Epithelial cell of proximal tubule (primary cell): ENCODE data around the gene CXCL14. TPM values are rescaled to one million over a fixed set of nuclear protein-coding genes. Genes with fewer than 3 reads are reported as not detected.

ENCODE experiments used
- DNase-seq: peaks from one replicate; pipeline ENCODE4 v3.0.0-alpha.2; 2011; ENCODE audit warnings: low read depth
- H3K4me3 ChIP-seq: 2 replicates; pipeline ENCODE4 v1.5.1; 2011; ENCODE audit warnings: low read depth, mild to moderate bottlenecking, low read length
- CTCF ChIP-seq: conservative IDR thresholded peaks from 2 replicates; pipeline ENCODE4 v1.5.1; 2012; ENCODE audit warnings: low read depth, mild to moderate bottlenecking, low read length
- total RNA-seq: library from RNA; depleted of rRNA; stranded (reverse); fragments of >200 nt; gene quantifications from 2 replicates; pipeline ENCODE4 v1.2.3, GENCODE V29; 2015

Gene CXCL14
- total RNA-seq, 1 donor from 2014 or later = 0.06 TPM

DNA sequence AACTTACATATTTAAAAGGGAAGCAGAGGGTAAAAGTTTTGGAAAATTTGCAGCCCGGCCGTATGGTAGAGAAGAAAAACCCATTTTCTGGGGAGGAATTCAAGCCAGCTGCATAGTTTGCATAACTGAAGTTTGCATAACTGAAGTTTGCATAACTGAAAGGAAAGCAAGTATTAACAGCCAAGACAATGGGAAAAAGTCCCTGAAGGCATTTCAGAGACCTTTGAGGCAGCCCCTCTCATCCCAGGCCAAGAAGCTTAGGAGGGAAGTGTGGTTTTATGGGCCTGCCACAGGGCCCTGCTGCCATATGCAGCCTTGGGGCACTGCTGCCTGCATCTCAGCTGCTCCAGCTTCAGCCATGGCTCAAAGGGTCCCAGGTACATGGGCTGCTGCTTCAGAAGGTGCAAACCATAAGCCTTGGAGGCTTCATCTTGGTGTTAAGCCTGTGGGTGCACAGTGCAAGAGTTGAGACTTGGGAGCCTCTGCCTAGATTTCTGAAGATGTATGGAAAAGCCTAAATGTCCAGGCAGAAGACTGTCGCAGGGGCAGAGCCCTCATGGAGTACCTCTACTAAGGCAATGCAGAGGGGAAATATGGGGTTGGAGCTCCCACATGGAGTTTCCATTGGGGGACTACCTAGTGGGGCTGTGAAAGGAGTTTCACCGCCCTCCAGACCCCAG lies 36.9 kb upstream of the CXCL14 start:
- no peak for DNase-seq
- TF ChIP-seq CTCF = no peak
- H3K4me3 ChIP-seq = no peak overlapping the region

DNA sequence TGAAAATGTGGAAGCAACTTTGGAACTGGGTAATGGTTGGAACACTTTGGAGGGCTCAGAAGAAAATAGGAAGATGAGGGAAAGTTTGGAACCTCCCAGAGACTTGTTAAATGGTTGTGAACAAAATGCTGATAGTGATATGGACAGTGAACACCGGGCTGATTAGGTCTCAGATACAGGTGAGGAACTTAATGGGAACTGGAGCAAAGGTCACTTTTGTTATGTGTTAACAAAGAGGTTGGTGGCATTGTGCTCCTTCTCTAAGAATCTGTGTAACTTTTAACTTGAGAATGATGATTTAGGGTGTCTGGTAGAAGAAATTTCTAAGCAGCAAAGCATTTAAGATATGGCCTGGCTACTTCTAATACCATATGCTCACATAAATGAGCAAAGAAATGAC lies 36.4 kb upstream of the CXCL14 start:
- TF ChIP-seq CTCF = no peak
- no peak overlapping the region for H3K4me3 ChIP-seq
- no peak for DNase-seq

DNA sequence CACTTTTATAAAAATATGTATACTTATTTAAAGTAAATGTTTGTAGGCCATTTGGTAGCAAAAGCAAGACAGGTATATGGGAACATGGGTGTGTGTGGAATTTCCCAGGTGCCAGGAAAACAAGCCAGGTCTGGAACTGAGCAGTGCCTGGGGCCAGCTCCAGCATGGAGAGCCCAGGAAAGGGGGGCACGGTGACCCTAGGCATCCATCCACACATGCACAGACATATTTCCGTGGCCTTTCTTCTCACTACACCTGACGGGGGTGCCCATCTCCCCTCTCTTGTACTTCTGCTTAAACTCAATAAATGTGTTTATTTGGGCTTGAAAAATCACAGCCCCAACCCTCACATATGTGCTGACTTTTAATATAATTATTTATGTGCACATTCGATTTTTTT lies 31.2 kb upstream of the CXCL14 start:
- no peak for TF ChIP-seq CTCF
- no peak for DNase-seq
- H3K4me3 ChIP-seq = no peak overlapping the region

- no peak for TF ChIP-seq CTCF
- H3K4me3 ChIP-seq = no peak overlapping the region
- DNase-seq = peak; percentile 33
Measured at GRCh38 chr5:135608761-135609443, 30.1 kb upstream of the CXCL14 start.

DNA sequence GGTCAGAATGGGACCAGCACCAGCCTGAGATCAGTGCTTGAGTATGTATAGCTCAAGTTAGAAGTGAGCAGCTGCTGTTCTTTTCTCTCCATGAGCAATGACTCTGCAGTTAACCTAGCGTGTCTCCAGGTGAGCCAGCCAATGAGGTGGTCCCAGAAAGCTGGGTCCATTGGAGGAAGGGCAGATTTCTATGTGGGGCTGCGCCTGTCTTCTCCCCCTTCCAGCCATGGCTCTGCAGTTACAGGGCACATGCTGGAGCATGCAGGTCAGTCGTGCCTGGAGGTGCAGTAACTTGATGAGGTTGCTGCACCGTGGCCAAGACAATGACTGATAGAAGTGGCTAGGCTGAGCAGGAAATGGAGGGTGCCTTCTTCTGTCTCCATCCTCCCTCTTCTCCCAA lies 29.6 kb upstream of the CXCL14 start:
- TF ChIP-seq CTCF = no peak
- H3K4me3 ChIP-seq = no peak overlapping the region
- DNase-seq = no peak

GRCh38 chr5:135606431-135606830 lies 27.6 kb upstream of the CXCL14 start:
- DNase-seq = no peak
- no peak for TF ChIP-seq CTCF
- no peak overlapping the region for H3K4me3 ChIP-seq

DNA sequence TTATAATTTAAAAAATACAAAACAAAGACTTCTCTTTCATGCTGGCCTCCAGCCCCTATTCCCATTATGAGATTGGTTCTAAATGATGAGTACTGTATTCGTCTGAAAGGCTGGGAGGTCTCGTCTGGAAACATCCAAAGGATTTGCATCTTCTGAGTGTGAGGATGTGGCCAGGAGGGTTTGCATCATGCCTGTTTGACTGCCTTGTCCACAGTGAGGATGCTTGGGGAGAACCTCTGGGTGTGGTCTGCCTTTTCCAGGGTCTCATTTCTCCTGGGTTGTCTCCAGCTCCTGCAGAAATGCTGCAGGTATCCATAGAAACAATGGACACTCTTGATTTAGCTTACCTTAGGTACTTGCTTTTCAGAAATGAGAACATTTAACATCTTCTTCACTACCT lies 26.4 kb upstream of the CXCL14 start:
- no peak overlapping the region for H3K4me3 ChIP-seq
- TF ChIP-seq CTCF = no peak
- DNase-seq = no peak
